GM19438 (cell line): ENCODE data around the gene EPDR1.
"Not testable (repeated sequence)": the region's sequence is repeated elsewhere in the genome, so short reads cannot be mapped to it uniquely, and the experiment has no call there.

ENCODE experiments used
- ATAC-seq: cut with Tn5 transposase; IDR thresholded peaks from one replicate; pipeline ENCODE4 v1.9.1; 2021; ENCODE audit warnings: low read depth; ENCODE audit not compliant: unreplicated experiment

The EPDR1 gene

GRCh38 chr7:37927773-37928444 is 7.5 kb downstream of the EPDR1 start:
- ATAC-seq, result no peak

- ATAC-seq, result no peak
Observed at GRCh38 chr7:37928878-37929277, 8.4 kb downstream of the EPDR1 start.

GRCh38 chr7:37930226-37930948 is 9.9 kb downstream of the EPDR1 start:
- no peak for ATAC-seq

GRCh38 chr7:37932543-37932942 is 12.1 kb downstream of the EPDR1 start:
- ATAC-seq, result no peak

GRCh38 chr7:37933018-37933566 is 12.7 kb downstream of the EPDR1 start:
- ATAC-seq, result no peak

GRCh38 chr7:37942934-37943610 is 22.6 kb downstream of the EPDR1 start:
- ATAC-seq, result no peak

GRCh38 chr7:37943905-37944736 is 23.7 kb downstream of the EPDR1 start:
- ATAC-seq, result no peak

GRCh38 chr7:37944737-37945054 is 24.3 kb downstream of the EPDR1 start:
- no peak for ATAC-seq

GRCh38 chr7:37945336-37945735 is 24.9 kb downstream of the EPDR1 start:
- no peak for ATAC-seq

GRCh38 chr7:37947138-37947940 is 26.9 kb downstream of the EPDR1 start:
- no peak for ATAC-seq

- ATAC-seq, result no peak
Observed at GRCh38 chr7:37947941-37948210, 27.4 kb downstream of the EPDR1 start.

GRCh38 chr7:37952240-37952639 is 31.8 kb downstream of the EPDR1 start:
- ATAC-seq, result no peak

GRCh38 chr7:37954217-37954616 is 33.8 kb downstream of the EPDR1 start:
- ATAC-seq, result not testable (repeated sequence)

GRCh38 chr7:37956791-37957190 is 36.4 kb downstream of the EPDR1 start:
- no peak for ATAC-seq

- no peak for ATAC-seq
Observed at GRCh38 chr7:37957221-37957970, 37.0 kb downstream of the EPDR1 start.

GRCh38 chr7:37960483-37960882 is 40.0 kb downstream of the EPDR1 start:
- no peak for ATAC-seq

- ATAC-seq, result no peak
Observed at GRCh38 chr7:37961251-37961650, 40.8 kb downstream of the EPDR1 start.

- no peak for ATAC-seq
Observed at GRCh38 chr7:37964196-37964595, 43.8 kb downstream of the EPDR1 start.

GRCh38 chr7:37970211-37970610 is 49.8 kb downstream of the EPDR1 start:
- no peak for ATAC-seq
